NCI-H1417 (cell line): ENCODE measurements around the gene ZNF444.
A peak's percentile ranks its signal among the peaks of the same experiment; 100 is the strongest.
"Not testable (repeated sequence)": the region's sequence is repeated elsewhere in the genome, so short reads cannot be mapped to it uniquely, and the experiment has no call there.

Experiments
- DNase-seq, 3 experiments: peaks; one replicate each; lab custom pipeline; 2025; lab: John Stamatoyannopoulos, UW

ZNF444 gene

GRCh38 chr19:56147307-56147706 is 6.2 kb downstream of the ZNF444 start:
- no peak for DNase-seq

- no peak for DNase-seq
Observed at GRCh38 chr19:56148096-56148495, 7.0 kb downstream of the ZNF444 start.

DNA sequence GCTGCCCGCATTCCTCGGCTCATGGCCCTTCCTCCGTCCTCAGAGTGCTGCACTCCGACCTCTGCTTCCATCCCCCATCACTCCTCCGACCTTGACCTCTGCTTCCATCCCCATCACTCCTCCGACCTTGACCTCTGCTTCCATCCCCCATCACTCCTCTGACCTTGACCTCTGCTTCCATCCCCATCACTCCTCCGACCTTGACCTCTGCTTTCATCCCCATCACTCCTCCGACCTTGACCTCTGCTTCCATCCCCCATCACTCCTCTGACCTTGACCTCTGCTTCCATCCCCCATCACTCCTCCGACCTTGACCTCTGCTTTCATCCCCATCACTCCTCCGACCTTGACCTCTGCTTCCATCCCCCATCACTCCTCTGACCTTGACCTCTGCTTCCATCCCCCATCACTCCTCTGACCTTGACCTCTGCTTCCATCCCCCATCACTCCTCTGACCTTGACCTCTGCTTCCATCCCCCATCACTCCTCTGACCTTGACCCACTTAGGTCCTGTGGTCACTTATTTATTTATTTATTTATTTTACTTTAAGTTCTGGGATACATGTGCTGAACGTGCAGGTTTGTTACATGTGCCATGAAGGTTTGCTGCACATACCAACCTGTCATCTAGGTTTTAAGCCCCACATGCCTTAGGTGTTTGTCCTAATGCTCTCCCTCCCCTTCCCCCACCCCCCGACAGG is 8.0 kb downstream of the ZNF444 start:
- DNase-seq = not testable (repeated sequence)

- no peak for DNase-seq
Observed at GRCh38 chr19:56149656-56150038, 8.6 kb downstream of the ZNF444 start.

GRCh38 chr19:56150358-56150757 is 9.3 kb downstream of the ZNF444 start:
- no peak for DNase-seq

DNA sequence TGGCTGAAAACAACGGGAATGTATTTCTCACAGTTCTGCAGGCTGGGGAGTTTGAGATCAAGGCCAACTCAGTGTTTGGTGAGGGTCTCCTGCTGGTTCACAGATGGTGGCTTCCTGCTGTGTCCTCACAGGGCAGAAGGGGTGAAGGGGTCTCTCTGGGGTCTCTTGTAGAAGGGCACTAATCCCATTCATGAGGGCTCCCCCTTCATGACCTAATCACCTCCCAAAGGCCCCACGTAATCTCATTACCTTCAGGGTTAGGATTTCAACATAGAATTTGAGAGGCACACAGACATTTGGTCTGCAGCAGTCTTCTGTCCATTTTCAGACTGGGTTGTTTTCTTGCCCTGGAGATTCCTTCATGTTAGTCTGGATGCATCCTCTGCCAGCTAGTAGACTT is 11.6 kb downstream of the ZNF444 start:
- DNase-seq = no peak

- no peak for DNase-seq
Observed at GRCh38 chr19:56153507-56153906, 12.4 kb downstream of the ZNF444 start.

- DNase-seq = no peak
Observed at GRCh38 chr19:56155124-56155687, 14.1 kb downstream of the ZNF444 start.

DNA sequence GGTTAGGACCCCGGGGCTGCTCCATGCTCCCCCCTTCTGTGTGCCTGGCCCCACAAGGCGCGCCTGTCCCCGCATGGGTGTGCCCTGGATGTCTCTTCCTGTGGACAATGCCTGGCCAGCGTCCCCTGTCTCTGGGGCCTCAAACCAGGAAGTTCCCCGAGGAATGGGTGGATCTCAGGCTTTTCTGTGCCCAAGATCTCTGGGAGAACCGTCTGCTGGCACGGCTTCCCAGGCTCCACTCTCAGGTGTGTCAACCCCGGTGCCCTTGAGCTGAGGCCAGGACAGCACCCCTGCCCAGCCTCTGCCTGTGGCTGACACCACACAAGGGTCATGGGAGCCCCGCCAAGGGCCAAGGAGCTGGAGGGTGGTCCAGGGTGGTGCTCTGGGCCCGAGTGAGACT is 15.7 kb downstream of the ZNF444 start:
- no peak for DNase-seq

GRCh38 chr19:56158170-56158757 is 17.2 kb downstream of the ZNF444 start:
- no peak for DNase-seq

DNA sequence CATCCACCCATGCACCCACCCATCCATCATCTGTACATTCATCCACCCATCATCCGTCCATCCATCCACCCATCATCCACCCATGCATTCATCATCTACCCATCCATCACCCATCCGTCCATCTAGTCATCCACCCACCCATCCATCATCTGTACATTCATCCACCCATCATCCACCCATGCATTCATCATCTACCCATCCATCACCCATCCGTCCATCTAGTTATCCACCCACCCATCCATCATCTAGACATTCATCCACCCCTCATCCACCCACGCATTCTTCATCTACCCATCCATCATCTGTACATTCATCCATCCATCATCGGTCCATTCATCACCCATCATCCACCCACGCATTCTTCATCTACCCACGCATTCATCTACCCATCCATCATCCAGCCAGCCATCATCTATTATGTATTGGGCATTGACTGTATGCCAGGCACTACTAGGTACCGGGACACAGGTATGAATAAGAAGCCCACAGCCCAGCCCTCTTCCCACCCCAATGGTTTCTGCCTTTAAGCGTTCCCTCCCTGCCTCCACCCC is 18.0 kb downstream of the ZNF444 start:
- DNase-seq = no peak

- DNase-seq = no peak
Observed at GRCh38 chr19:56159622-56160271, 18.7 kb downstream of the ZNF444 start.

DNA sequence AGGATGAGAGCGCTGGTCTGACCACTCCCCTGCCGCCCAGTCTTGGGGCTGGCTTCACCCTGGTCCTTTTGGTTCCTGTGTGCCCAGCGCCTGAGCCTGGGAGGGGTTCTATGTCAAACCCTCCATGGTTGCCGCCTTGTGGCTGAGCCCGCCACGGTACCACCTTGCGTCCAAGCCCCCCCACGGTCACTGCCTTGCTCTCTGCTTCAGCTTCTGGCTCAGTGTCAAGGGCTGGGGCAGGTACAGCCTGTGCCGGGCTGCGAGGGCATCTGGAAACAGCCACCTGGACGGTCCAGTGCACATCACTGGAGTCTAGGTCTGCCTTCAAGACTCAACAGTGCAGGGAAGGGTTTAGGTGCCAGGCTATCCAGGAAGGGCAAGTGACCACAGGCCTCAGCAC is 20.4 kb downstream of the ZNF444 start:
- no peak for DNase-seq

GRCh38 chr19:56162258-56162657 is 21.2 kb downstream of the ZNF444 start:
- no peak for DNase-seq

DNA sequence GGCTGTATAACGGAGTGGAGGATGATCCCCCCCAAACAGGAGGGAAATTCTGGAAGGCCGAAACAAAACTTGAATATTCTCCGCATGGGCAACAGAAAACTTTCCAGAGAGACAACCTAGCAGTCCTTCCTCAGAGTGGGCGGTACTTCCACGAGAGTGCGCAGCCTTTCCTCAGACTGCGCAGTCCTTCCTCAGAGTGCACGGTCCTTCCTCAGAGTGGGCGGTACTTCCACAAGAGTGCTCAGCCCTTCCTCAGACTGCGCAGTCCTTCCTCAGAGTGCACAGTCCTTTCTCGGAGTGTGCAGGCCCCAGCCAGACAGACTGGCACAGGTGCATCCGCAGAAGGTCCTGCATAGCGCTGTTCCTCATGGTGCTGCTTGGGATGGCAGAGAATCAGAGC is 22.0 kb downstream of the ZNF444 start:
- DNase-seq = no peak

- DNase-seq = no peak
Observed at GRCh38 chr19:56167064-56167578, 26.0 kb downstream of the ZNF444 start.

- peak in 2 of 3 experiments; percentile 8 to 46 for DNase-seq
Observed at GRCh38 chr19:56170261-56170660, 29.2 kb downstream of the ZNF444 start.

DNA sequence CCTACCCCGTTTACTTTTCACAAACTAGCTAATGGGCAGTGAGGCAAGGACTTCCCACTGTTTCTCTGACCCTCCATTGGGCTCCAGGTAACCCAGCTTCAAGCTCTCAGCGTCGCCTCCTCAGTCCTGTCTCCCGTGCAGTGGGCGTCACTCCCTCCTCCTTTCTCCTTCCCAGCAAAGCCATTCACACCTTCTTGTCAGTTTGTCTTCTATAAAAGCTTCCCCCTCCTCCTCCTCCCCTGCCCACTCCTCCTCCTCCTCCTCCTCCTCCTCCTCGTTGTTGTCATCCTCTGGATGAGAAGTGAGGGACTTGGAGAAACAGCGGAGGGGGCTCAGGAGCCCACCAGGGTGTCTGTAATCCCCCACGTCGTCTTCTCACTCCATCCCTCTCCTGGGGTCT is 33.0 kb downstream of the ZNF444 start:
- no peak for DNase-seq

- no peak for DNase-seq
Observed at GRCh38 chr19:56174550-56174949, 33.5 kb downstream of the ZNF444 start.

GRCh38 chr19:56175861-56176307 is 34.8 kb downstream of the ZNF444 start, which contains the start of gene GALP:
Gene GALP (plus strand): TSS chr19:56176008. CDS start chr19:56177109, 1,101 bp downstream.
- DNase-seq = peak in 1 of 3 experiments; percentile 24

- not testable (repeated sequence) for DNase-seq
Observed at GRCh38 chr19:56176310-56176709, 35.2 kb downstream of the ZNF444 start.

DNA sequence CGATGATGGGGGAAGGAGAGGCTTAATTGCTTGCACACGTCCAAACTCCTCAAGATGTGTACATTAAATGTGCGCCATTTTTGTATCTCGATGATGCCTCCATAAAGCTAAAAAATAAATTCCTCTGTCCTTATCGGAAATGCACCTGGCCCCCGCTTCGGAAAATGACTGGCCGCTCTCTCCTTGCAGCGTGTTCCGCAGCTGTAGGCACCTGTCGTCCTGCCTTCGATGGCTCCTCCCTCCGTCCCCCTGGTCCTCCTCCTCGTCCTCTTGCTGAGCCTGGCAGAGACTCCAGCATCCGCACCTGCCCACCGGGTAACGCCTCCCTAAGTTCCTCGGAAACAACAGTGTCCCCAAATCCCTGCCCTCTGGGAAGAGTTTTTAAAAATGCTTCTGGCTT is 35.8 kb downstream of the ZNF444 start:
- peak in 1 of 3 experiments; percentile 6 for DNase-seq
